GM23338 (cell line): ENCODE results near the gene C1orf216. TPM values are rescaled to one million over a fixed set of nuclear protein-coding genes. Genes with fewer than 3 reads are reported as not detected.

Experiments used
- ATAC-seq: fragments of 200-7000 bp; cut with Tn5 transposase; 3 replicates; pipeline ENCODE4 v1.9.1; 2020
- DNase-seq: peaks from one replicate; pipeline ENCODE4 v3.0.0-alpha.2; 2015; ENCODE audit warnings: low spot score
- H2AFZ ChIP-seq: fragments of 200-600 bp; sonication (generic); 2 replicates; pipeline ENCODE4 v1.8.0; 2016; ENCODE audit warnings: antibody characterized with exemption, mild to moderate bottlenecking, moderate library complexity
- H3F3A ChIP-seq: fragments of 200-600 bp; sonication (generic); replicated peaks from 2 replicates; pipeline ENCODE4 v1.8.0; 2017; ENCODE audit warnings: antibody characterized with exemption, mixed run types, low read depth
- H3K27ac ChIP-seq: fragments of 200-600 bp; sonication (generic); 2 replicates; pipeline ENCODE4 v1.6.1; 2016; ENCODE audit warnings: low read depth
- H3K27me3 ChIP-seq: fragments of 200-600 bp; sonication (generic); 2 replicates; pipeline ENCODE4 v1.8.0; 2016; ENCODE audit warnings: mild to moderate bottlenecking, mixed run types, moderate library complexity; ENCODE audit not compliant: insufficient read depth
- H3K36me3 ChIP-seq: fragments of 200-600 bp; sonication (generic); 2 replicates; pipeline ENCODE4 v1.8.0; 2016; ENCODE audit warnings: mild to moderate bottlenecking; ENCODE audit not compliant: insufficient read depth
- H3K4me1 ChIP-seq: fragments of 200-600 bp; sonication (generic); 2 replicates; pipeline ENCODE4 v1.8.0; 2016; ENCODE audit warnings: mild to moderate bottlenecking, moderate library complexity; ENCODE audit not compliant: insufficient read depth
- H3K4me2 ChIP-seq: fragments of 200-600 bp; sonication (generic); 2 replicates; pipeline ENCODE4 v1.7.1; 2017; ENCODE audit warnings: mixed run types
- H3K4me3 ChIP-seq: fragments of 200-600 bp; sonication (generic); 2 replicates; pipeline ENCODE4 v1.6.1; 2016; ENCODE audit warnings: mixed run types
- H3K79me2 ChIP-seq: fragments of 200-600 bp; sonication (generic); replicated peaks from 2 replicates; pipeline ENCODE4 v1.8.0; 2017; ENCODE audit warnings: mild to moderate bottlenecking; ENCODE audit not compliant: insufficient read depth
- H3K9me2 ChIP-seq: fragments of 200-600 bp; sonication (generic); 2 replicates; pipeline ENCODE4 v1.8.0; 2017; ENCODE audit not compliant: insufficient read depth
- H4K20me1 ChIP-seq: fragments of 200-600 bp; sonication (generic); replicated peaks from 2 replicates; pipeline ENCODE4 v1.8.0; 2017; ENCODE audit warnings: mild to moderate bottlenecking; ENCODE audit not compliant: insufficient read depth
- H3K27ac Mint-ChIP-seq: 2 replicates; pipeline ENCODE4 v1.8.0; 2020; ENCODE audit warnings: inconsistent platforms, mild to moderate bottlenecking, moderate library complexity, mixed read lengths
- H3K27me3 Mint-ChIP-seq: 3 replicates; pipeline ENCODE4 v1.8.0; 2022; ENCODE audit warnings: low read depth, mild to moderate bottlenecking, moderate library complexity, mixed read lengths, inconsistent platforms; ENCODE audit not compliant: insufficient read depth, poor library complexity
- H3K36me3 Mint-ChIP-seq: 3 replicates; pipeline ENCODE4 v1.8.0; 2021; ENCODE audit warnings: low read depth, mild to moderate bottlenecking, inconsistent platforms, moderate library complexity, mixed read lengths
- H3K4me1 Mint-ChIP-seq: 3 replicates; pipeline ENCODE4 v1.8.0; 2020; ENCODE audit warnings: mild to moderate bottlenecking, inconsistent platforms, mixed read lengths
- H3K4me3 Mint-ChIP-seq: 3 replicates; pipeline ENCODE4 v1.8.0; 2021; ENCODE audit warnings: moderate library complexity, mild to moderate bottlenecking, inconsistent platforms, mixed read lengths
- H3K9me3 Mint-ChIP-seq: 3 replicates; pipeline ENCODE4 v1.8.0; 2020; ENCODE audit warnings: moderate library complexity, mild to moderate bottlenecking, inconsistent platforms, mixed read lengths
- CREB1 ChIP-seq: fragments of 250-450 bp; sonication (Bioruptor Pico); IDR thresholded peaks from 2 replicates; pipeline ENCODE4 v1.5.0; 2020; ENCODE audit warnings: low read depth, mild to moderate bottlenecking, moderate library complexity
- CTCF ChIP-seq, 2 experiments: fragments of 200-600 bp in 1 of 2; sonication (generic) in 1 of 2; conservative IDR thresholded peaks; 2 replicates each; pipeline versions ENCODE4 v1.5.1 to v1.6.1; 2016 to 2017; ENCODE audit warnings: antibody characterized with exemption in 2 of 2, low read depth in 2 of 2, mild to moderate bottlenecking in 2 of 2, moderate library complexity in 1 of 2
- EZH2 ChIP-seq: fragments of 200-600 bp; sonication (generic); IDR thresholded peaks from one replicate; pipeline ENCODE4 v1.8.0; 2017; ENCODE audit warnings: antibody characterized with exemption, mild to moderate bottlenecking, low read depth; ENCODE audit not compliant: unreplicated experiment
- EZH2phosphoT487 ChIP-seq: fragments of 200-600 bp; sonication (generic); IDR thresholded peaks from one replicate; pipeline ENCODE4 v1.8.1; 2018; ENCODE audit warnings: antibody characterized with exemption; ENCODE audit not compliant: unreplicated experiment
- JUNB ChIP-seq: IDR thresholded peaks from one replicate; pipeline ENCODE4 v1.6.1; 2016; ENCODE audit warnings: antibody characterized with exemption; ENCODE audit not compliant: unreplicated experiment
- POLR2AphosphoS5 ChIP-seq: IDR thresholded peaks from 2 replicates; pipeline ENCODE4 v1.6.1; 2016; ENCODE audit warnings: antibody characterized with exemption, low read depth
- REST ChIP-seq: IDR thresholded peaks from one replicate; pipeline ENCODE4 v1.6.1; 2018; ENCODE audit warnings: antibody characterized with exemption; ENCODE audit not compliant: unreplicated experiment
- STAT1 ChIP-seq: IDR thresholded peaks from one replicate; pipeline ENCODE4 v1.6.1; 2016; ENCODE audit warnings: antibody characterized with exemption; ENCODE audit not compliant: unreplicated experiment
- ZNF462 ChIP-seq: fragments of 250-450 bp; sonication (Bioruptor Pico); IDR thresholded peaks from 2 replicates; pipeline ENCODE4 v1.5.0; 2020; ENCODE audit warnings: mild to moderate bottlenecking, moderate library complexity
- polyA plus RNA-seq: library from polyadenylated mRNA; unstranded; fragments of >200 nt; fragmentation: Nextera tagmentation; extraction: Ambion mirVana; gene quantifications from 2 replicates; pipeline ENCODE4 v1.2.1, GENCODE V29; 2016
- total RNA-seq: library from RNA; depleted of rRNA; stranded (reverse); fragments of >200 nt; shearing (Covaris generic); gene quantifications from 2 replicates; pipeline ENCODE4 v1.2.3, GENCODE V29; 2014

Gene C1orf216
- total and polyA plus RNA-seq, 2 experiments from 2014 or later = 4.7 to 21.5 TPM

DNA sequence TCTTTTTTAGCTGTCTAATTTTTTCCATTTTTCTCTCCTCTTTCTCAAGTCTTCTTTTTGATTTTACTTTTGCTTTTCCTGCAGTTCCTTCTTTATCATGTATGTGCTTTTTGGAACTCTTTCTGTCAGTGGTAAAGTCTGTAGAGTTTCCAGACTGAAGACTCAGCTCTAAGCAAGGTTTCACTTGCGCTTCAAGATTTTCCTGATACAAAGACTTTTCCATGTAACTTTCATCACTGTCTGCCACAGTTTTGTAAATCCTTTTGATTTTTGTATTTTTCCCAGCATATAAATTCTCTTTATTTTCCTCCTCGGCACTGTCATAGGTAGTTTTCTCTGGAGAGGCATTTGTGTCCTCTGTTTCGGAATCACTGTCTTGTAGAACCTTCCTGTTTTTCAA, 45.6 kb upstream of the C1orf216 start (continued):
- TF ChIP-seq ZNF462 (no peak), REST (no peak)

DNA sequence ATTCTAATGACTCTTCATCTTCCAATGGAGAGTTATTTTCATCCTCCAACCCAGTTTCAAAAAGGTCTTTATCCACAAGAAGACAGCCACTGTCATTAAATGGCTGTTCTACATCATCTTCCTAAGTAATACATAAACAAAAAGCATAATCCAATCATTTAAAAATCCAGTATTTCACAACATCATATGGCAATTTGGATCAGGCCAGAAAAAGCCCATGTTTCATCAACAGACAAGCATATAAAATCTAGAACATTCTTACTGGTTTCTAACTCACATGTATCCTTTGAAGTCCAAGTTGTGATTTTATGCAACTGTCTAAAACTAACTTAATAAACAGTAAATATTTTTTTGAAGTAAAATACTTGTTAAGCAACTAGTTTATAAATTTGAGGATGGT, 44.5 kb upstream of the C1orf216 start:
- H3K4me2 ChIP-seq = no peak overlapping the region
- H2AFZ ChIP-seq = no peak overlapping the region
- no peak overlapping the region for H3K4me3 Mint-ChIP-seq
- no peaks in the 10 kb centered on the region for H3K27me3 Mint-ChIP-seq
- H3K36me3 ChIP-seq = peaks cover 28% of the 10 kb centered on the region
- H3K27ac ChIP-seq = no peak overlapping the region; the same call in 1 of the 2 replicates
- H3K9me2 ChIP-seq = no peaks in the 10 kb centered on the region
- peaks cover 22% of the 10 kb centered on the region for H4K20me1 ChIP-seq
- H3K4me1 ChIP-seq = no peaks in the 10 kb centered on the region
- H3K4me1 Mint-ChIP-seq = peaks cover 3% of the 10 kb centered on the region; the same call in 1 of the 3 replicates
- no peak overlapping the region for H3K27ac Mint-ChIP-seq
- H3K36me3 Mint-ChIP-seq = peaks cover 51% of the 10 kb centered on the region
- TF ChIP-seq STAT1 = no peak
- TF ChIP-seq EZH2phosphoT487 = no peak
- no peak for TF ChIP-seq CREB1 (CRISPR knock-in tag)
- TF ChIP-seq CTCF (conservative IDR thresholded peaks at IDR 0.05; ENCODE audit: low read depth in 2 of 2) = no peak
- TF ChIP-seq POLR2AphosphoS5 = no peak
- TF ChIP-seq JUNB = no peak
- no peak for TF ChIP-seq EZH2
- no peak for TF ChIP-seq REST
- H3K79me2 ChIP-seq = peaks cover 52% of the 10 kb centered on the region
- ATAC-seq = no peak
- DNase-seq = no peak
- no peaks in the 10 kb centered on the region for H3K9me3 Mint-ChIP-seq
- no peaks in the 10 kb centered on the region for H3K27me3 ChIP-seq
- no peaks in the 10 kb centered on the region for H3F3A ChIP-seq
- H3K4me3 ChIP-seq = no peak overlapping the region
